ENCODE results near the gene RFPL2.
A peak's percentile ranks its signal among the peaks of the same experiment; 100 is the strongest.

The RFPL2 gene

GRCh38 chr22:32204856-32205722 is at the start of gene RFPL2:
RFPL2 (minus strand) TSS chr22:32205073; CDS start chr22:32202451, 2,622 bp downstream.
- DNase-seq = peak in 16 of 51 donors; percentile 6 to 56 (median 33)

GRCh38 chr22:32249231-32249630 is 44.4 kb upstream of the RFPL2 start:
- no peak for DNase-seq

- DNase-seq = no peak
Measured at GRCh38 chr22:32248276-32248675, 43.4 kb upstream of the RFPL2 start.

DNA sequence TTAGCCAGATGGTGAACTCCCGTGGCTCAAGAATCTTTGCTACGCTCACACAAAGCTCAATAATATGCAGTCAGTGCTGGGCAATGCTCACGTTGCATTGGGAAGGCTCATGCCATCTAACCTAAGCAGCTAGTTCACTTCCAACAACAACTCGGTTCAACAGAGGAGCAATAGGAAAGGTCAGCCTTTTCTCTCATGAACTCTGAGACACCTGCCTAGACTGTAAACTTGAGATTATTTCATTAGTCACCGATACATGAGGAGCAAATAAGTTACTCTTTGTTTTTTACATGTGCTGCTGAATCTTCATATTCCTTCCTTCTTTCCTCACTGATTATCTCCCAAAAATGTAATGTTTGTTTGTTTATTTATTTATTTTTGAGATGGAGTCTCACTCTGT is 41.3 kb upstream of the RFPL2 start:
- DNase-seq = no peak

GRCh38 chr22:32245042-32245441 is 40.2 kb upstream of the RFPL2 start:
- no peak for DNase-seq

GRCh38 chr22:32244547-32244946 is 39.7 kb upstream of the RFPL2 start:
- no peak for DNase-seq

- no peak for DNase-seq
Measured at GRCh38 chr22:32240461-32240860, 35.6 kb upstream of the RFPL2 start.

DNA sequence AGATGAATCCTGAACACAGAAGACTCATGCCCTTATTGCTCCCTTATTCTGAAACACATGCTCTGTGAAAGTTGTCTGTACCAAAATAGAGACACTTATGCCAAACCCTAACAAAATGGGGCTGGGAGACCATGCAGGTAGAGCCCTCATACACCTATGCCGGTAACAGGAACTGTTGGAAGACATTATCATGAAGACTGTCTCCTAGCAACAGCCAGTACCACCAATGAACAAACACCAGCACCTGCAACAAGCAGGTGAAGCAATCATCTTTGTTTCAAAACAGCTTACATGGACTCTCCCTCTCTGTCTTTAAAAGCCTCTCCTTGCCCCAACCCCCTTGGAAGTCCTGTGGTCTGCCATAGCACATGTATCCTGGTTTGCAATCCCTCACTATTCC is 33.0 kb upstream of the RFPL2 start:
- no peak for DNase-seq

GRCh38 chr22:32236970-32237369 is 32.1 kb upstream of the RFPL2 start:
- no peak for DNase-seq

GRCh38 chr22:32233091-32233490 is 28.2 kb upstream of the RFPL2 start:
- DNase-seq = no peak

GRCh38 chr22:32232191-32232830 is 27.4 kb upstream of the RFPL2 start:
- DNase-seq = no peak

- DNase-seq = no peak
Measured at GRCh38 chr22:32226326-32227104, 21.6 kb upstream of the RFPL2 start.

GRCh38 chr22:32222991-32223390 is 18.1 kb upstream of the RFPL2 start:
- DNase-seq = no peak

GRCh38 chr22:32219026-32219425 is 14.2 kb upstream of the RFPL2 start:
- DNase-seq = no peak

DNA sequence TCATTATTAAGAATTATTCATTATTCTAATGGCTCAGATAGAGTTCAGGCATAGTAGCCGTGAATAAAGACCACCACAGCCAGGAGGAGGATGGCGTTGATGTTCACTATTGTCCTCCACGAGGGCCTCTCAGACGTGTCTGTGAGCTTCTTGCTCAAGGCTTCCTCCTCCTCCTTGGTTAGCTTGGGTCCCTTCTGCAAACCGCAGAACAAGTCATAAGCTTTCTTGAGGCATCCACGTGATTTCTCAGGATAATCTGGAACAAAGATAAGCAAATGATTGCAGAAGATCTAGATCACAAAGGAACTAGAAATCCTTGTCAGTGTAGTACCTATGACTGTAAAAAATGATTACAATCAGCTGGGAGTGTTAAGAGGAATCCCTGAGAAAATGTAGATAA is 13.6 kb upstream of the RFPL2 start:
- DNase-seq = peak in 1 of 51 donors; percentile 13

GRCh38 chr22:32217465-32217864 is 12.6 kb upstream of the RFPL2 start:
- no peak for DNase-seq

GRCh38 chr22:32216911-32217310 is 12.0 kb upstream of the RFPL2 start:
- DNase-seq = no peak

GRCh38 chr22:32211011-32211410 is 6.1 kb upstream of the RFPL2 start:
- no peak for DNase-seq

- DNase-seq = no peak
Measured at GRCh38 chr22:32208681-32209080, 3.8 kb upstream of the RFPL2 start.

DNA sequence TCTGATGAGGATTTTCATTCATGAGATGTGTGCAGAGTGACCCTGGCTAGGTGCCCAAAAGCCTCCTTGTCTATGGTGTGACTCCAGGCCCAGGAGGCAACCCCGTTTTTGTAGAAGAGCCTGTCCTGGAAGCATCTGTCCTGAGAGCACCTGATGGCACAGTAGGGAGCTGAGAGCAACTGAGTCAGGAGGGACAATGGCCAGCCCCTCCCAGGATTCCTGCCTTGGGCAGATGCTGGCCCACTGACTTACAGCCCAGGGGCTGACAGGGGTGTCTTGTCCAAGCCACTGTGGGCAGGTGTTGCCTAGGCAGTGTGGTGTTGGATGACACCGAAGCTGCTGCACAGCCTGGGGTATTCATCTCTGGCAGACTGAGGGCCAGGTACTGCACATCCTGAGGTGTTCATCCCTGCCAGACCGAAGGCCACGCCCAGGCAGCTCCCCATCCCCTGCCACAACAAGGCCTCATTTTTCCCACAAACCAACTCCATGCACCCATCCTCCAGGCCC is 3.2 kb upstream of the RFPL2 start:
- no peak for DNase-seq

DNA sequence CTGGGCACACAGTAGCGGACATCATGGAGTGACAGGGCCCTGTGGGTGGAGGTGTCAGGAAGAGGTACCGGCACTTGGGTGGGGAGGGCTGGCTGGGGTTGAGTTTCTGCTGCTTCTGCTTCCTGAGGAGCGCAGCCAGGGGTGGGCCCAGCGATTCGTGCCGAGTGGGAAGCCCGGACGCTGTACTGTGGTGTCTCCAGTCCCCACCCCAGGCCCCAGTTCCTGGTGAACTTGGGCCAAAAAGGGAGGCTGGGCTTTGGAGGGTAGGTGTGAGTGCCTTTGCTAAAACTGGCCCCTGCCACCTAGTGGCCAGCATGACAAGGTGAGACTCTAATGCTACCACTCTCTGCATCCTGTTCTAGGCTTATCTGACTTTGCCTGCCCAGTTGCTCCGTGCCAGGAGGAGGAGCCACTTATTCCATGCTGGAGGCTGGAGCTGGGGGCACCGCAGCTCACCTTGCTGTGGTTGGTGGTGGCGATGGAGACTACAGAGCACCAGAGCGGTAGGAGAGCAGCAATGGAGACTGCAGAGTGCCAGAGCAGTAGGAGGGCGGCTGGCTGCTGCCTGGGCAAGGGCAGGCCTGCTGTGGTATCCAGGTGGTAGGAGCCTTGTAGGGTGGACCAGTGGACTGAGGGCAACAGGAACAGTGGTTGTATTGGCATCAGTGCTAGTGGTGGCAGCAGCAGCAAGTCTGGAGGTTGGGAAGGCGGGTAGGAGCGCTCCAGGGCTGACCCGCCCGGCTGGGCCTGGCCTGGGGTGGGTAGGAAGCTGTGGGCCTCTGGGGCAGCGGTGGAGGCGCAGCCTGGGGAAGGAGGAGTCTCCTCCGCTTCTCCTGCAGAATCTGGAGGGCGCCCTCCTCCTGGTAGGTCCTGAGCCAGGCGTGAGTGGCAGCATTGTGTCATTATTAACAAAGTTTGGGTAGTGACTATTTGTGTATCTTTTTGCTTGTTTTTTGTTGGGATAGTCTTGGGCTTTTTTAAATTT is 2.2 kb upstream of the RFPL2 start:
- peak in 1 of 51 donors; percentile 13 for DNase-seq

Measured in hypothalamus (tissue), 51 donors.